ENCODE measurements around the gene ARHGEF11.

- no peak for TF ChIP-seq POLR2AphosphoS5 (IDR thresholded peaks at IDR 0.05)
- no peak for TF ChIP-seq CTCF (IDR thresholded peaks at IDR 0.05)
Measured at GRCh38 chr1:156904187-156904959, 141.2 kb downstream of the ARHGEF11 start.
